ENCODE measurements around the gene NLGN1. TPM values are rescaled to one million over a fixed set of nuclear protein-coding genes. Genes with fewer than 3 reads are reported as not detected.

The NLGN1 gene
- total RNA-seq, 2 experiments from 2014 or later = not detected

DNA sequence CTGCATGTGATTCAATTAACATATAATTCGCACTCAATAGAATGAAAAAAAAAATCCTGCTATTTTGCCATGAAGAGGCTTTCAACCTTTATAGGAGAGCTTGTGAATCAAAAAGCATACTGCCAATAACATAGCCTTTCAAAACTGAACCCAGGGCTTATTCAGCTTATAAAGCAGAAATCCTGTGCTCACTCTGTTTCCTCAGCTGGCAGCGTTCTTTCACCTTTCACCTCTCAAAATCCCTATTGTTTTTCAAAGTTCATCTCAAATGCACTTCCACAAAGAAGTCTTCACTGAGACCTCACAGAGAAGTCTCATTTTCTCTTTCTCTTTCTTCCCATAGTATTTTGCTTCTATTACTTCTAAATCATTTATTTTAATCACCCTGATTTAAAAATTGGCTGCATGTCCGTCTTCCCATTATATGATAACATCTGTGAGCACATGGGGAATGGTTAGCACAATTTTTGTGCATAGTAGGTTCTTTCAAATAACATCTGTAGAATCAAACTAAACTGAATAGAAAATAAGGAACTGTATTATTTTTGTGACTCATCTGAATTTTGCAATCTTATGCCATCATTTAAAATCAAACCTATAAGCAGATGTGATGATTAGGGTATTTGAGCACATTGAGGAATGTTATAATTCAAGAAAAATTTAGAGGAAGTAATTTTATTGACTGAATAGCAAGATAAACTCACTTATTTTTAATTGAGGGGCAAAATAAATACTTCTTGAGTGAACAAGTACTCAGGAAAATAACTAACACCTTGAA lies 373.4 kb downstream of the NLGN1 start:
- peaks cover 2% of the 10 kb centered on the region for H3K9me3 Mint-ChIP-seq
- H3K27me3 Mint-ChIP-seq = no peaks in the 10 kb centered on the region
- POLR2A ChIA-PET = no interaction called here
- H3K27ac Mint-ChIP-seq = no peak overlapping the region
- DNase-seq (no peak), ATAC-seq (ENCODE audit: low read depth) (no peak)
- no peak overlapping the region for H3K4me3 Mint-ChIP-seq
- H3K36me3 Mint-ChIP-seq = no peaks in the 10 kb centered on the region
- H3K4me1 Mint-ChIP-seq = no peaks in the 10 kb centered on the region

DNA sequence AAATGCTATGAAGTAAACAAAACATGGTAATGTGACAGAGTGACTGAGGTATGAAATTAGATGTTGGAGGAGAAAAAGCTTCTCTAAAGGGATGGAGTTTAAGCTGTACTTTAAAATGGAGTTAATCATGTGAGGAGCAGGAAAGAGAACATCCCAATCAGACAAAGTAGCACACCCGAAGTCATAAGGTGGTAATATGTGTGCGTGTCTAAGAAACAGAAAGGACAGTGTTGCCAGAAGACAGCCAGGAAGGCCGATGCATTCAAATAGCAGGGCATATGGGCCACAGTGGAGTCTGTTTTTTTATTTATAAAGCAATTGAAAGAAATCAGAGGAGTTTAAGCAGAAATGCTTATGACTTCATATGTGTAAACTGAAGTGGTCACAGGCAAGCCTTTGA lies 376.3 kb downstream of the NLGN1 start:
- ATAC-seq (ENCODE audit: low read depth) (no peak), DNase-seq (no peak)
- no peak overlapping the region for H3K27ac Mint-ChIP-seq
- POLR2A ChIA-PET = no interaction called here
- no peaks in the 10 kb centered on the region for H3K36me3 Mint-ChIP-seq
- no peaks in the 10 kb centered on the region for H3K4me1 Mint-ChIP-seq
- H3K4me3 Mint-ChIP-seq = no peak overlapping the region
- H3K27me3 Mint-ChIP-seq = no peaks in the 10 kb centered on the region
- H3K9me3 Mint-ChIP-seq = no peaks in the 10 kb centered on the region

DNA sequence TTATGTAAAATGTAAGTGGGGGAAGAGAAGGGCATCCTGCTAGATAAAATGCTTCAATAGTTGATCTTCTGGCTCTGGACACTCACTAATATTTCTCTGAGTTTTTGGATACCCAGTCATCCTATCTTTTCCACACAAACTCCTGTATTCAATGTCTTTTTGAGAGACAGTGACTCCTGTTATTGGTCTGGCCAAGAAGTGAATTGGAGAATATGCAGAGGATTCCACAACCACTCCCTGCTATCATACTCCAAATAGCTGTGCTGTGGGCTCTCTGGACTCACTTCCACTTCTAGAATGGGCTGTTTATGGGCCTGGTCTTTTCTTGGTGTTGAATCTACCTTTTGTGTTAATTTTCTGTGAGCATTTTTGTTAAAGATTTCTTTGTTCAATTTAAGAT lies 376.8 kb downstream of the NLGN1 start:
- ATAC-seq (ENCODE audit: low read depth) (no peak), DNase-seq (no peak)
- POLR2A ChIA-PET = no interaction called here
- Mint-ChIP-seq H3K27me3 (no peaks in the 10 kb centered on the region), H3K9me3 (no peaks in the 10 kb centered on the region), H3K36me3 (no peaks in the 10 kb centered on the region), H3K27ac (no peak overlapping the region), H3K4me1 (no peaks in the 10 kb centered on the region), H3K4me3 (no peak overlapping the region)

DNA sequence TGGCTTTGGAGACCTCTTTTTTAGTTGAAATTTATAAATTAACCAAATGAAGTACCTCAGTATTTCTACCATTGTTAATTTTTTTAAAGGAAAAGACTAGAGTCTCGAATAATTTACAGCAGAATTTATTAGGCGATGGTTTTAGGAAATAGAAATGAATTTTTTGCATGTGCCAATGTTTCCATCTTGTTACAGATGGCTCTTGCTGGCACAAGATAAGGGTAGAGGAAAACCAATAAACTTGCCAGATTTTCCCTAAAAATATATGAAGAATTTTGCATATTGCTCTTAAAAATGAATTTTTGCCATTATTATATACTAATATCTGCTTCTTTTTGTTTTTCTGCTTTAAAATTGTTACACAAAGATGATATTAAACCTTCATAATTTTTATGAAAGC lies 380.7 kb downstream of the NLGN1 start:
- no peaks in the 10 kb centered on the region for H3K36me3 Mint-ChIP-seq
- ATAC-seq (ENCODE audit: low read depth) (no peak), DNase-seq (no peak)
- H3K27ac Mint-ChIP-seq = no peak overlapping the region
- H3K4me1 Mint-ChIP-seq = no peaks in the 10 kb centered on the region
- H3K27me3 Mint-ChIP-seq = no peaks in the 10 kb centered on the region
- POLR2A ChIA-PET = no interaction called here
- no peak overlapping the region for H3K4me3 Mint-ChIP-seq
- H3K9me3 Mint-ChIP-seq = no peaks in the 10 kb centered on the region

DNA sequence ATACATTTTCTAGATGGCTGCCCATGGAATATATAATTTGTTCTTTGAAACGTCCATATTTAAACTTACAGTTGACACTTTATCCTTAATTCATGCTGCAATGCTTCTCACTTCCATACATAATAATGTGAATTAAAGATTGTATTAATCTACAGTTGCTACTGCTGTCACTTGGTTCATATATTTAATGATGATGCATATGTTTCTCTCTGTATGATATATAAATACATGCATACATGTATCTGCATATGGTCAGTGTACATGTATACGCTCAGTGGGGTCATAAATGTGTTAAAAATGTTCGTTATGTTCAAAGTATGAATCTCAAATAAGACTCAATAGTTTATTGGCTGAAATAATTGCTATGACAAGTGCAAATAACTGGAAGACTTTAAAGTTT lies 382.5 kb downstream of the NLGN1 start:
- Mint-ChIP-seq H3K36me3 (no peaks in the 10 kb centered on the region), H3K4me3 (no peak overlapping the region), H3K27ac (no peak overlapping the region), H3K27me3 (no peaks in the 10 kb centered on the region), H3K9me3 (no peaks in the 10 kb centered on the region), H3K4me1 (no peaks in the 10 kb centered on the region)
- DNase-seq (no peak), ATAC-seq (ENCODE audit: low read depth) (no peak)
- POLR2A ChIA-PET = no interaction called here

DNA sequence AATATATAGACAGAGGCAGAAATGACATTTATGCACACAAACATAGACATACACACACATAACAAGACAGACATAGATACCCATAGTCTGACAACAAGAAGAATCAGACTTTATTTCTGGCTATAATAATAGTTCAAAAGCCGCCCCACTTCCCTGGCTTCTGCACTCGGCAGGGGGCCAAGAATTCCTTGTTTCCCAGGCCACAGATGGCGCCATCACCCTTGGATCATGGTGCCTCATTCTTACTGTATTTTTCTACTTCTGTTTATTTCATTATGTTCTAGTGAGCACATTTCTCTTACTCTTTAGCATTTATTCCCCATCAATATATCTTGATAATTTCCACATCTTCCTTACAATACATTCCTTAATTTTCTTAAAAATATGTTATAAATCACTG lies 387.5 kb downstream of the NLGN1 start:
- DNase-seq = no peak
- POLR2A ChIA-PET = no interaction called here

DNA sequence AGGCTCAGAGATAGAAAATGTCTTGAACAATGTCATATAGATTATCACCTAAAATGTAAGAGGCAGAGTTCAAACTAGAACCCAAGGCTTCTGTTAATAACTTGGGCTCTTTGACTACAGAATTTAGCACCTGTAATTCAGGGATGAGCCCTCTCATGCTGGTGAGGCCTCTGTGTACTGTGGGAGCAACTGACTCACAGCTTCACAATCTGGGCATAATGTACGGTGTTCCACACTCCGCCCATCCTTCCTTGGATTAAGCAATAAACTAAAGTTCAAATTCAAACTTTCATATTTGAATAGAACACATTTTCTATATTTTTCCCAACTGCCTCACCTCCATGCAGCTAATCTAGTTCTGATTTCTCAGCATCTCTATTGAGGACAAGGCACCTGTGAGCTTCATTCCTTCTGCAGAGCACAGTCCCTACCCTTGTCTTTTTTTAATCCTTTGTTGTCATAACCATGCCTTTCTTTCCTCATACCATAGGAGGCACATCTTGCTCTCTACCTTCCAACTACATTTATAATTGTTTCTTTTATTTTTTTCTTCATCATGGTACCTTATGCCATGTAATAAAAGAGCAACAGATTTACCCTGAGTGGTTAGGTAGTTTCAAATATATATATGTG lies 392.1 kb downstream of the NLGN1 start:
- H3K9me3 Mint-ChIP-seq = no peaks in the 10 kb centered on the region
- H3K27me3 Mint-ChIP-seq = no peaks in the 10 kb centered on the region
- DNase-seq (no peak), ATAC-seq (ENCODE audit: low read depth) (no peak)
- POLR2A ChIA-PET = no interaction called here
- no peak overlapping the region for H3K4me3 Mint-ChIP-seq
- no peaks in the 10 kb centered on the region for H3K36me3 Mint-ChIP-seq
- no peak overlapping the region for H3K27ac Mint-ChIP-seq
- H3K4me1 Mint-ChIP-seq = no peaks in the 10 kb centered on the region

More for the DNA sequence above, 387.5 kb downstream of the NLGN1 start:
- Mint-ChIP-seq H3K27ac (no peak overlapping the region), H3K9me3 (no peaks in the 10 kb centered on the region), H3K4me1 (no peaks in the 10 kb centered on the region), H3K4me3 (no peak overlapping the region), H3K27me3 (no peaks in the 10 kb centered on the region), H3K36me3 (no peaks in the 10 kb centered on the region)
- no peak for ATAC-seq (ENCODE audit: low read depth)

DNA sequence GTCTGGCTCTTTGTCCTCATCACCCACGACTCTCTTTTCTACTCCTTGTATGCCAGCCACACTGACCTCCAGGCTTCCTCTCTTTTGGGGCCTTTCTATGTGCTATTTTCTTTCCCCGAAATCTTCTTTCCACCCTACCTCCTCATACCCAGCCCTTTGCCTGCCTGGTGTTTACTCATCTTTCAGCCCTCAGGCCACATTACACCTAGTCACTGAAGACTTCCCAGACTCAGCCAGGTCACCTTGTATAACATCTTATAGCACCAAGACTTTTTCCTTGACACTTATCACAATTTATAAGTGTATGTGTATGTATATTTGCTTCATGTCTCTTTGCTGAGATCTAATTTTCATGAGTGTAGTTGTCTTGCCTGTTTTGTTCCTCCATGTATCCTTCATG lies 396.4 kb downstream of the NLGN1 start:
- H3K4me3 Mint-ChIP-seq = no peak overlapping the region
- no peaks in the 10 kb centered on the region for H3K27me3 Mint-ChIP-seq
- H3K27ac Mint-ChIP-seq = no peak overlapping the region
- H3K9me3 Mint-ChIP-seq = no peaks in the 10 kb centered on the region
- POLR2A ChIA-PET = no interaction called here
- H3K36me3 Mint-ChIP-seq = no peaks in the 10 kb centered on the region
- DNase-seq (no peak), ATAC-seq (ENCODE audit: low read depth) (no peak)
- no peaks in the 10 kb centered on the region for H3K4me1 Mint-ChIP-seq

DNA sequence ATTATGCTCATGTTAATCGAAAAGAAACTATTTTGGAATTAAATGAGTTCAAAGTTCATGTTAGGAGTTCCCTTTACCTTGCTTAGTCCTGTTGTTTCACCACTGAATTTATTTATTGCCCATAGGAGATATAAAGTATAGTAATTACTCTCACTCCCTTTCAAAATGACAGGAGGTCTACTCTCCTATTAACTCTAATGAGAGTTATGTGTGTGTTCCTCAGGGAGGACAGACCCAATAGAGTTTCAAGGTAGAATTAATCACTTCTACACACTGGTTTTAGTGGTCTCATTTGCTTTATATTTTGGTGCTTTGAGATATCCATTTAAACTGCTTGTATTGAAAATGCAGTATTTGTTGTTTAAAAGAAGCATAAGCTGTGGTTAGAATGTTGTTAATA lies 398.9 kb downstream of the NLGN1 start:
- Mint-ChIP-seq H3K9me3 (no peaks in the 10 kb centered on the region), H3K27me3 (no peaks in the 10 kb centered on the region), H3K4me3 (no peak overlapping the region), H3K36me3 (no peaks in the 10 kb centered on the region), H3K27ac (no peak overlapping the region), H3K4me1 (no peaks in the 10 kb centered on the region)
- POLR2A ChIA-PET = no interaction called here
- DNase-seq (no peak), ATAC-seq (ENCODE audit: low read depth) (no peak)

DNA sequence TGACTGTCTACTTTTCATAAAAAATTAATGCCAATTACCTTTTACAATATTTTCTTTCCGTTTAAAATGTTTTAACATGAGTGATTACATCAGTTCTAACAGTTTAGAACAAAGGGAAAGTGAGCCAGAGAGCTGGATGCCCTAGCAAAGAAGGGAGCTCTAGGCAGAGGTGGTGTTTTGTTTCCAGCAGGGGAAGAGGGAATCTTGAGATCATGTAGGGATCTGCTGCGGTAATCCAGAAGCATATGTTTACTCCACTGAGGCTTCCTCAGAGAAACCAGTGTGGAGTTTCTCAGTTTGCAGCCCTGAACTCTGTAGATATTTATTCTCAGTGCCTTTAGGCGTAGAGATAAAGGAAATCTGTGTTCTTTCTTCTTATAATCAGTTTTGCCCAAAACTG lies 399.3 kb downstream of the NLGN1 start:
- Mint-ChIP-seq H3K27me3 (no peaks in the 10 kb centered on the region), H3K27ac (no peak overlapping the region), H3K9me3 (no peaks in the 10 kb centered on the region), H3K4me3 (no peak overlapping the region), H3K36me3 (no peaks in the 10 kb centered on the region), H3K4me1 (no peaks in the 10 kb centered on the region)
- ATAC-seq (ENCODE audit: low read depth) (no peak), DNase-seq (no peak)
- POLR2A ChIA-PET = no interaction called here

DNA sequence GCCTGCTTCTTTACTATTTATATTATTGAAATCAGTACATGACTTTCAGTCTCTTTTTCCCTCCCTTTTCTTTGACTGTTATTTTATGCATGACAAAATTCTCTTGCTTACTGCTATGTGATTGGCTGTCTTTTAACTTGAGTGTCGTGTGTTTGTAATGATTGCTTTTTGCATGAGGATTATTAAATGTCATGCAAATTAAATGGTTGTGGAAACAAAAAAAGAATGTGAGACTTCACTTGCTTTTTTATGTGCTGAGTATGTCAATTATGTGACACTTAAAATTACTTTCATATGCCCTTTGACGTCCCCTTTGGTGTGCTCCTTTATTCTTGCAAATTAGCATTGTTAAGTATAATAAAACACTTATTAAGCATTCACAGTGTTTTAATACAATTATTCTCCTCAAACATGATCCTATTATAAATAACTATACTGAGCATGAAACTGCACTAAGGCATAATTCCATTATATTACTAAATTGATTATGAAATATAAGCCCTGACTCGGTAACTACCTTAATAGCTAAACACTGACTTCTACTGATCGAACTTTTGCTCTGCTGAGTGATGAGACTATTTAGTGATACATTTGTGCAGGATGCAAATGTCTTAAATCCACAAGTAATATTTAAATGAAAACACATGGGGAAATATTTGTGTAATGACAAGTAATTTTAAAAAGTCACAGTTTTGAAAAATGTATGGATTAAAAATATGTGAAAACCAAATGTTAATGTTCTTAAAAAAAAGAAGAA lies 401.7 kb downstream of the NLGN1 start:
- Mint-ChIP-seq H3K27me3 (no peaks in the 10 kb centered on the region), H3K4me1 (no peaks in the 10 kb centered on the region), H3K27ac (no peak overlapping the region), H3K36me3 (no peaks in the 10 kb centered on the region), H3K4me3 (no peak overlapping the region), H3K9me3 (no peaks in the 10 kb centered on the region)
- no peak for DNase-seq
- POLR2A ChIA-PET = no interaction called here
- no peak for ATAC-seq (ENCODE audit: low read depth)

DNA sequence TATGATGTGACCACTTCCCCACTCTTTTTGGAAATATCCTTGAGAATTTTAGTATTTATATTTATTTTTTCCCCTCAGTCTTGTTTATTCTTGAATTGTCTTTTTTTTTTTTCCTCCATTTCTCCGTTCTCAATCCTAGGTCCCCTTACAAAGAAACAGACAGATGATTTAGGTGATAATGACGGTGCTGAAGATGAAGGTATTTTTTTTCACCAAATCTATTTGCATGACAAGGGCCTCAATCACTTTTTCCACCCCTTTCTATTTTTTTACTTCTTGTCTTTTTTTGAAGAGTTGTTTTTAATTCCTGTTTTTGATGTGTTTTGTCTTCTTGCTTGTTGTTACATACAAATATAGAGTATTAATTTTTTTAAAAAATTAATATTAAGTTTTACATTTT lies 402.6 kb downstream of the NLGN1 start:
- Mint-ChIP-seq H3K9me3 (no peaks in the 10 kb centered on the region), H3K4me3 (no peak overlapping the region), H3K27me3 (no peaks in the 10 kb centered on the region), H3K27ac (no peak overlapping the region), H3K4me1 (no peaks in the 10 kb centered on the region), H3K36me3 (no peaks in the 10 kb centered on the region)
- ATAC-seq (ENCODE audit: low read depth) = no peak
- POLR2A ChIA-PET = no interaction called here
- DNase-seq = no peak

DNA sequence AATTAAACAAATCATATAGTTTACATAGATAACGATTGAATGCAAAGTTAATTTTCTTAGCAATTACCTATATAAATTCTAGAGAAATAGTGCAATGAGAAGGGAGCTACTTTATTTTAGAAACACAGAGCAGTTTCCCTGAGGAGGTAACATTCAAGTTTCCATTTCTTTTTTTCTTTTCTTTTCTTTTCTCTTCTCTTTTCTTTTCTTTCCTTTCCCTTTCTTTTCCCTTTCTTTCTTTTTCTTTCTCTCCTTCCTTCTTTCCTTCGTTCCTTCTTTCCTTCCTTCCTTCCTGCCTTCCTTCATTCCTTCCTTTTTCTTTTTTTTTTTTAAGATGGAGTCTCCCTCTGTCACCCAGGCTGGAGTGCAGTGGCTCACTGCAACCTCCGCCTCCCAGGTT lies 417.3 kb downstream of the NLGN1 start:
- no peak for DNase-seq
- no peaks in the 10 kb centered on the region for H3K4me1 Mint-ChIP-seq
- POLR2A ChIA-PET = no interaction called here
- no peak overlapping the region for H3K27ac Mint-ChIP-seq
- no peak overlapping the region for H3K4me3 Mint-ChIP-seq
- ATAC-seq (ENCODE audit: low read depth) = no peak
- no peaks in the 10 kb centered on the region for H3K36me3 Mint-ChIP-seq
- no peaks in the 10 kb centered on the region for H3K27me3 Mint-ChIP-seq
- peaks cover 1% of the 10 kb centered on the region for H3K9me3 Mint-ChIP-seq

DNA sequence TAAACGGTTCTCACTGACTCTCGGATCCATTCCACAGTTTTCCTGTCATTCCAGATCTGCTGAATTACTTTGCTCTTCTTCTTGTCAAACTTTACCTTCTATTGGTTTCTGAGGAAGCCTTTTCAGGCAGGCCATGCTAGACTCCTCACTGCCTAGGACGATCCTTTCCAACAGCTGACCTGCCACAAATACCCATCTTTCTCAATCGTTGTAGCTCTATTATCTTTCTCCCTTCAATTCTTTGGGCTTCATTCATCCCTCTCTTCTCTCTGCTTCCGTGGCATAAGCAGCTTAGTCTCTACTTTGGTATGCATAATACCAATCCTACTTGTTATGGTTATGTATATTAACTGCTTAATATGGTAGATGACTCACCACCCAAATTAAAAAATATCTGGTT lies 421.8 kb downstream of the NLGN1 start:
- H3K4me1 Mint-ChIP-seq = no peaks in the 10 kb centered on the region
- peaks cover 1% of the 10 kb centered on the region for H3K9me3 Mint-ChIP-seq
- no peak overlapping the region for H3K4me3 Mint-ChIP-seq
- no peaks in the 10 kb centered on the region for H3K36me3 Mint-ChIP-seq
- POLR2A ChIA-PET = no interaction called here
- DNase-seq (no peak), ATAC-seq (ENCODE audit: low read depth) (no peak)
- H3K27ac Mint-ChIP-seq = no peak overlapping the region
- no peaks in the 10 kb centered on the region for H3K27me3 Mint-ChIP-seq

Measured in activated naive CD8-positive, alpha-beta T cell treated with anti-CD3 and anti-CD28 coated beads, Interleukin-2, amount 10 ng/mL, durations not matched to agents 7 days and 5 days (primary cell).